Activated CD4-positive, alpha-beta T cell treated with anti-CD3 and anti-CD28 coated beads, Interleukin-2, Interleukin-6, amounts not matched to agents 100 ng/mL and 50 ng/mL, durations not matched to agents 16 hours and 8 hours (primary cell): ENCODE data around the gene KRT81.
"Not testable (repeated sequence)": the region's sequence is repeated elsewhere in the genome, so short reads cannot be mapped to it uniquely, and the experiment has no call there.

Experiments used
- DNase-seq: peaks from one replicate; pipeline ENCODE4 v3.0.0-alpha.2; 2020

Gene KRT81

DNA sequence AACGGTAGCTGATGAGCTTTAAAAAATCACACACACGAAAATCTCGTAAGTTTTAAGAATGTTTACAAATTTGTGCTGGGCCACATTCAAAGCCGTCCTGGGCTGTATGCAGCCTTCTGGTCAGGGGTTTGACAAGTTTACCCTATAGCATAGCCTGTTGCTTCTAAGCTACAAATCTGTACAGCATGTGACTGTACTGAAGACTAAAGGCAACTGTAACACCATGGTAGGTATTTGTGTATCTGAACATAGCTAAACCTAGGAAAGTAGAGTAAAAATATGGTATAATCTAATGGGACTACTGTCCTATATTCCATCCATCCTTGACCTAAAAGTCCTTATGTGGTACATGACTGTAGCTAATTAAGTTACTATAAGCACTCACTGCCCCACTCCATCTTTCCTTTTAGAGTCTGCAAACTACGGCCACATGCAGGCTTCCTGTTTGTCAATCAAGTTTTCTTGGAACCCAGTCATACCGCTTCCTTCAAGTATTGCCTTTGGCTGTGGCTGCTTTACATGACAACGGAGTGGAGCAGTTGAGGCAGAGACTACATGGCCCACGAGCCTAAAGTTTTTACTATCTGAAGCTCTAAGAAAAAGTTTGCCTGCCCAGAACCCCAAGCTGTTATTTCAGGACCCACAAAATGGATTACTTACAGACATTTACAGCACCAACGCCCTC is 39.8 kb downstream of the KRT81 start:
- DNase-seq: peak; percentile 71

DNA sequence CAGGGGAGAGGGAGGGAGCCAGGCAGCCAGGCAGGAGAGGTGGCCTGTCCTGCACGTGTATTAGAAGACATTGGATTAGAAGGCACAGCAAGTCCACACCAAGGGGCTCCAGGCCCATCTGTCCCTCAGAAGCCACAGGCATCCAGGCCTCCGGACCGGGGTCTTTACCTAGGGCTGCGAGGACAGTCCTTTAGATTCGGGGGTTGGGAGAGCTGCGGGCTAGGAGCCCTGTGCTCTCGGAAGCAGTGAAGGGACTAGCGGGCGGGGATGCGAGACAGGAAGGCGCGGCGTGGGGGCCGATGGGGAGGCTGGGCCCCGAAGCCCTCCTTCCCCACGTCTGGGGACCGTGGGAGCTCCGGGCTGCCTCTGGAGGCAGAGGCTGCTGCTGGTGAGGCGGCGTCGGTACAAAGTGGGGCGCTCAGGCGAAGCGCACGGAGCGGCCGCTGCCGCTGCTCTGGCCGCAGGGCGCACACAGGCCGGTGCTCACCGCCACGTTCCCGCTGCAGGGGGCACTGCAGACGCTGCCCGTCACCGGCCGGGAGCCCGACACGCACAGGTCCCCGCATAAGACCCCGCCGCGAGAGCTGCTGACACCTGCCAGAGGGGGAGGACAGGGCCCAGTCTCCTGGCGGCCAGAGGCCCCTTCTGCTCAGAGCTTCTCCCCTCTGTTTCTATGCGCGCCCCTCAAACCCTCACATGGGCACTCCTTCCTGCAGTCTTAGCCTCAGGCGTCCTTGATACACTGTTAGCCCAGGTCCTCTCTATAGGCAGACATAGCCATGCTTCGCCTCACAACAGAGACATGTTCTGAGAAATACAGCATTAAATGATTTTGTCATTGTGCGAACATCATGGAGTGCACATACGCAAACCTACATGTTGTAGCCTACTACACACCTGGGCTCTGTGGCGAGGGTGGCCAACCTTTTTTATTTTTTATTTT is 41.0 kb downstream of the KRT81 start:
- DNase-seq: no peak

DNA sequence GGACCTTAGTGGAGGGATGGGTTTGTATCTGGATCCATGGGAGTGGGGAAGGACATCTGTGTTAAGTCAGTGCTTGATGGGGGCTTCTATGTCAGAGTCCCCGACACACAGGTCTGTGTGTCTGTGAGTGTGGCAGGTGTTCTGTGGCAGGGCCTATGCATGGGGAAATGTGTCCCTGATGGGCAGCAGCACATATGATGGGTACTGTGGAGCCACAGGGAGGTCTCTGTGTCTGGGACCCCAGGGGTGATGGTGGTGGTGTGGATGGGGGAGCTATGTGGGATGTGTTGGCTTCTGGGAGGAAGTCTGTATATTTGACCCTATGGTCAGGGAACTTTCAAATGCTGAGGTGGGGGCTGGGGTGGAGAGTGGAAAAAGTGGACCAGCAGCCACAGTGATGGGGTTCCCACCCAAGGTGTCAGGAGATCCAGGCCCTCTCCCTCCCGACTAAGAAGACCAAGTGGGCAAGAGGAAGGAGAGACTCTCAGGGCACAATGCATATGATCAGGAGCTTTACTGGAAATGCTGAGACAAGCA is 41.8 kb downstream of the KRT81 start:
- DNase-seq: no peak

DNA sequence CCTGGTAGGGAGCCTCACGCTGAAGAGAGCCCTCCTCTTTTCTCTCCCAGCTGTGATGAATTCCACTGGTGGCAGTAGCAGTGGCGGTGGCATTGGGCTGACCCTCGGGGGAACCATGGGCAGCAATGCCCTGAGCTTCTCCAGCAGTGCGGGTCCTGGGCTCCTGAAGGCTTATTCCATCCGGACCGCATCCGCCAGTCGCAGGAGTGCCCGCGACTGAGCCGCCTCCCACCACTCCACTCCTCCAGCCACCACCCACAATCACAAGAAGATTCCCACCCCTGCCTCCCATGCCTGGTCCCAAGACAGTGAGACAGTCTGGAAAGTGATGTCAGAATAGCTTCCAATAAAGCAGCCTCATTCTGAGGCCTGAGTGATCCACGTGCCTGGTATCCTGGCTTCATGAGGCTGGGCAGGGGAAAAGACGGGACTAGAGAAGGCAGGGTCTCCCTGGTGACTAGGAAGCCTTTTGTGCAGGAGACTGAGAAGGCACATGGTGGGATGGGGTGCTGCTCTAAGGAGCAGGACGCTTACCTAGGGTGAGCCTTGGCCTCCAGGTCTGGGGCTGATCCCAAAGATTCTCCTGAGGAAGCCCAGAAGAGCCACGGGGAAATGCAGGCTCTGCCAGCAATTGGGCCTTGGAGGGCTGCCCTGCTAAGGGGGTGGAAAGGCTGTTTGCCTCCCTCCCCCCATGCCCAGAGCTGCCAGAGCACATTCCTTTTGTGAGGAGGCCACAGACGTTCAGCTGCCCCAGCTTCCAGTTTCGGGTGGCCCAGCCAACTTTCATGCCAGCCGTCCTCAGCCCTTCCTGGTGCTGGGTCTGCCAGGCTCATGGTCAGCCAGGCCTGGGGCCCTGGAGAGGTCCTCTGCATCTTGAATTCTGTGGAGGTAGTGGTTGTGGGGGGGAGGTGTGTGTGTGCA is 42.5 kb downstream of the KRT81 start:
- DNase-seq: no peak

DNA sequence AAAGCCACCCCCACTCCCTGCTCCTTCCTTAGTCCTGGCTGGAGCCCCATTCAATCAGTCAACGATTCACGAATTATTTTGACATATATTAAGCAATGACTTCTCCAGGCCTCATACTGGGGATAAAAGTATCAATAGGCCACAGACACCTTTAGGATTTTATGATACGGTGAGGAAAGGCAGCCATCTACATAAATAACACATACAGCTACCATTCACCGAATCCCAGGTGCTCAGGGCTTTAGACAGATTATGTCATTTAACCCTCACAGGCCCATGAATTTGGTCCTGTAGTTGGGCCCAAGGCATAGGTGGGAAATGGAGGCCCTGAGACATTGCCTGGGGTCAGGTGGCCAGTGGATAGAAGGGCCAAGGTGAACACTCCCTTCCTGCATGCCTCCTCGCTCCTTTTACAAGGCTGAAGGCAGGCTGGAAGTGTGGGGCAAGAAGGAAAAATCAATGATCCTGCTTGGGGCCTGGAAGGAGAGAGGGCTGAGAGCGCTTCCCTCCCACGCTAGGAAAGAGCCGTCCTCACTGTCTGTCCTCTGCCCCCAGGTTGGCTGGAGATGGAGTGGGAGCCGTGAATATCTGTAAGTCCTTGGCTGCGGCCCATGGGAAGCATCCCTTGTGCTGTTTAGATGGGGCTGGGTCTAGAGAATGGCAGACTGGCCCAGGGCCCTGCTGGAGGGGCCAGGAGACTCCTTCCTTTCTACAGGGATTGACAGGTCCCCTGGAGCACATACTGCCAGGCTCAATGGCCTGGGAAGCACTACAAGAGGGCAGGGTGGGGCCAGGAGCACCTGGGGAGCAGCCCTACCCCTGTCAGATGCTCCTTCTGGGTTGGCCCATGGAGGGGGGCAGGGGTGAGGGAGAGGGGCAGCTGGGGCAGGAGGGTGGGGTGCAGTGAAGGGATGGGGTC is 43.5 kb downstream of the KRT81 start:
- no peak for DNase-seq

DNA sequence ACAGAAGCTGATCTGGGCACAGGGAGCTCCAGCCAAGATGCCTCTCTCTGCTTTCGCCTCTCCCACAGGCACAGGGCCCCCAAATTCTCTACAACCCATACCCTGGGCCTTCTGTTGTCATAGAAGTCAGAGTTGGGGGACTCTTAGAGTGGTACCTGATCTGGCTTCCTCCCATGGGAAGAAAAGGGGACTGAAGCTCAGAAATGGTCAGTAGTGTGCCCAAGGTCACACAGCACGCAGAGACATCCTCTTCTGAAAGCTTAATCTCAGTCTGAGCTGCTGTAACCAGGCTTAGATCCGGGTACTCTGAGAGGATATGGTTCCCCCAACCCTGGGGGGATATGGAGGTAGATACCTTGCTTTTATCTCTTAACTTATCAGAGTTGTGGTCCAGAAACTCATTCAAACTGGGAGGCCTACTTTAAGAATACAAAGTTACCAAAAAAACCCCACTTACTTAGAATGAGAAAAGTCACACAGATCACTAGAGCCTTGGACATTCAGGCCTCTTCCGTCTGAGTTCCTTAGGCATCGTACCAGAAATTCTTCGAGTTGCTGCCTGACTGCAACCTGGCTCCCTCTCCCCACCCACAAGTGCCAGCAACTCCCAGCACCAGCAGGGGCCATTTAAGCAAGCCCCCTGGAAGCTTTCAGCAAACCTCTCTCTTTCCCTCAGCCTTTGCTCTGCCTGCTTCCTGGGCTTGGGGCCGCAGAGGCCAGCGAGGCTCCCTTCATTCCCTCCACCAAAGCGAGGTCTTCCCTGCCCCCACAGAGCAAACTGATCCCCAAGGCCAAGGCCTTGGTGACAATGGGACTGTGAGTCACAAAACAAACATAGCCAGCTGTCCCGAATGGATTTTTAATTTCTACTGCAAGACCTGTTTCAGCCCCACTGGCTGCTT is 44.4 kb downstream of the KRT81 start:
- peak; percentile 42 for DNase-seq

DNA sequence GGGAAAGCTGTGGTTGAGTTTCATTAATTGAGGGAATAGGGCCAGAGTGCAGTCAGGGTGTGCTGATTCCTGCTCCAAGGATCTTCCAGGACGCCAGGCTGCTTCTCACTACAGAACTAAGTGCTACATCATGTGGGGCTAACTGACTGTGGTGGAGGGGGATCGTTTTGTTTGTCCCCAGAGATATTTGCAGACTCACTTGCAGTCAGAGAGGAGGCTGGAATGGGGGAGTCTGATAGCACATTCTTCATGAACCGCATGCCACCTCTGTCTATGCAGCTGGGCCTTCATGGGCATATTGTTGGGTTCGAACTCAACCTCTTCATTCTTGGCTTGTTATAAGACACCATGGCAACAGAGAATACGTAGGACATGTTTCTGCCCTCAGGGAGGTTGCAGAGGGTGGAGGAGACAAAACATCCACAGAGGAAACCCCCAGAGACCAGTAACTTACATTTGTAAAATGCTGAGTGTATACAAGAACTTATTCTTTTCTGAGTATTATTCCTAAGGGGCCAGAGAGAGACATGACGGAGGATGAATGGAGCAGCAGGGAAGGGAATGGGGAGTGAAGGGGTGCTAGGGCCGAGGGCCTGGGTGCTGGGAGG is 45.3 kb downstream of the KRT81 start:
- DNase-seq: no peak

DNA sequence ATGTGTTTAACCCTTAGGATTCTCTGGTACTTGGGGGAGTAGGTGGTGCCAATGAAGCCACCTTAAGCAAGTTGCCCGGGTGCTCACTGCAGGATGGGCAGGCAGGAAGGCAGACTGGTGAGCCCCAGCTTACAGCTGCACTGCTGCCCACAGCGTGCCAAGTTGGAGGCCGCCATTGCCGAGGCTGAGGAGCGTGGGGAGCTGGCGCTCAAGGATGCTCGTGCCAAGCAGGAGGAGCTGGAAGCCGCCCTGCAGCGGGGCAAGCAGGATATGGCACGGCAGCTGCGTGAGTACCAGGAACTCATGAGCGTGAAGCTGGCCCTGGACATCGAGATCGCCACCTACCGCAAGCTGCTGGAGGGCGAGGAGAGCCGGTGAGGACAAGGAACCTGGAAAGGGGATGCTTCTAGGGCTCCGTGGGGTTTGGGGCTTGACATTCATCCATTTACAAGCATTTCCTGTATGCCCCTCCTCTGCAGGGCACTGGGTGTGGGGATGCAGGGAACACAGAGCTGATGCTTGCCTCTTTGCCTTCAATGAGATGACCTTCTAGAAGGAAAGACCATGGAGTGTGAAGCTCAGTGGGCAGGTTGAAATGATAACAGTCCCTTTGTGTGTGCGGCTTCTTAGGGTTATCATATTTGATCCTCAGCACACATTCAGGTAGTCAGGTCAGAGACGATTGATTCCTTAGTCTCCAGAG is 45.9 kb downstream of the KRT81 start:
- no peak for DNase-seq

DNA sequence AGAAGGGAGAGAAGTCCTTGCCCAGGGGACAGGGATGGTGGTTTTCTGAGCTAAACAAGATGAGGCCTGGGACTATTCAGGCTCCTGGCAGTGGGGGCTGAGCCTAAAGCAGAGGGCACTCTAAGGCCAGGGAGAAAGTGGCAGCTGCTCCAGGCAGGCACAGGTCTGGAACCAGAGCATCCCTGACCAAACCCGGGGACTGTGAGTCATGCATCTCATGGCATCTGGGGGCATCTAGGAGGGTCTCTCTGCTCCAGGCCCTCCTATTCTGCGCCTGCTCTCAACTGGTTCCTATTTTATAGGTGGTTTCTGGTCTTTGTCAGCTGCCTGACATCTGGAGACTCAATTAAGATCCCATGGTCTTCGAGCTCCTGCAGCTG is 46.7 kb downstream of the KRT81 start:
- no peak for DNase-seq

DNA sequence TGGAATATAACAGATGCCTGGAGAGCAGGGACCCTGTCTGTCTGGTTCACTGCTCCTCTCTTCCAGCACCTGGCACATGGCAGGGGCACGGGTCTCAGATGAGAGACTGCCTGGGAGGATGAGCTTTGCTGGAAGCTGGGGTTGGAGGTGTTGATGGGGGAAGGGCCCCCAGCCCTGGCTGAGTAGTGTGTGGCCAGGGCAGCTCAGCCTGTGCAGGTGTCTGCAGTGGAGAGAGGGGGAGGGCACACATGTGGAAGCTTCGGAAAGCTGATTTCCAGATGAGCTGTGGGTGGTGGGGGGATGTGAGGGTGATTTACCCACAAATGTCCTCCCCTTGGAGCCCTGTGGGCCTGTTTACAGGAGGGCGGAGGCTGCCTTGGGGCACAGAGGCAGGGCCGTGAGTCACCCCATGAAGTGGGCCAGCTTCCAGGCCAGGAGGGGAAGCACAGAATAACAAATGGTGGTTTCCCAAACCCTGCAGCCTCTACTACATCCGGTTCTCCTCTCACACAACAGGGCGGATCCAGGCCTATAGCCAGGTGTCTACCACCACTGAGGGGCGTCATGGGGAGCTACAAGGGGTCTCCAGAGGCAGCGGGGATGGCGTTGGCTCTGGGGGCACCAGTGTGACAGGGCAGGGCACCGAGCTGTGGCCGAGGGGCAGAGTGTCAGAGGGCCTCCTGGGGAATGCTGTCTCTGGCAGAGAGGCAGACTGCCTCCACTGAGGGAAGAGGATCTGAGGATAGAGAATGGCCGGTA is 47.3 kb downstream of the KRT81 start:
- peak; percentile 81 for DNase-seq

DNA sequence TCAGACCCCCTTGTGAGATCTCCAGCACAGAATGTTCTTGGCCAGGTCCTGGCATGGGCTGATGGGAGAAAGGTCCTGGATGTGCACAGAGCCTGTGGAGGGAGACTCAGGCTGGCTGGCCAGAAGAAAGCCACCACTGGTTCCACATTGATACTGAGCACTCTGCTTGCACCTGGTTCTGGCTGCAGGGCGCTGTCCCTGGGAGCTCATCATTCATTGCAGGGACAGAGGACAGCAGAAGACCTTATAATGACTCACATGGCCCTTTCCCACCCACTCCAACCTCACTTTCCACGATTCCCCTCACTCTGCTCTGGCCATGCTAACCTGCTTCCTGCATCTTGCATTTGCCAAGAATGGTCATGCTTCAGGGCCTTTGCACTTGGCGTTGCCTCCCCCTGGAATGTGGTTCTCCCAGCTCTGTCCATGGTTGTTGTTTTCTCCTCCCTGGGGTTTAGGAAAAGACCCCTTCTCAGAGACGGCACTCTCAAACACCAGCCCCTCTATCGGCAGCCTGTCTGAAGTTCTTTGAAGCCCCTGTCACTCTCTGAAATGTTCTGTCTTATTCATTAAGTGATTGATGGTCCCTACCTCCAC is 48.0 kb downstream of the KRT81 start:
- no peak for DNase-seq

DNA sequence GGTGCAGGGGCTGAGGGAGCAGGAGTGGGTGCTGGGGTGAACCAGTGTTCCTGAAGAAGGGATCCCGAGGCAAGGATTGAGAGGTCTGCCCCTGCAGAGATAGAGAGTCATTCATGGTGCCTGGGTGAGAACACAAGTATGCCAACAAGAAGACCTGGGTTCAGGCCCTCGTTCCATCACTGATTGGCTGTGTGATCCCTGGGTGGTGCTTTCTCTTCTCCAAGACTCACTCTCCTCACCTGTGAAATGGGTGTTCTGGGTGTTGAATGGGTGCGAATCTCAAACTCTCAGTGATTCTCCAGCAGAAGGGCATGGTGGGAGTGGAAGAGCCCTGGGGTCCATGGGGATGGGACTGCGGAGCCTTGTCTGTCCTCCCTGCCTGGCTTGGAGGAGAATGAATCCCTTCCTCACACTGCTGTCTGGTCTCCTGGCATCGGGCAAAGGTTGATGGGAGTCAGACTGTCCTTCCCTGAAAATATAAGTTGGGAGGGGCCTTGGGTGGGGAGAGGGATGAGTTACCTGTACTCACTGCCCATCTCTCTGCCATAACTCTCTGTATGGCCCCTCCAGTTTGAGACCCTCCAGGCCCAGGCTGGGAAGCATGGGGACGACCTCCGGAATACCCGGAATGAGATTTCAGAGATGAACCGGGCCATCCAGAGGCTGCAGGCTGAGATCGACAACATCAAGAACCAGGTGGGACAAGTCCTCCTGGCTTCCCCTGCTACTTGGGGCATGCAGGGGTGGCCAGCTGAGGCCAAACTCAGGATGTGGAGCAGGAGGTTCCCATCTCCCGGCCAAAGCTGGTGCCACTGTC is 48.7 kb downstream of the KRT81 start:
- no peak for DNase-seq

DNA sequence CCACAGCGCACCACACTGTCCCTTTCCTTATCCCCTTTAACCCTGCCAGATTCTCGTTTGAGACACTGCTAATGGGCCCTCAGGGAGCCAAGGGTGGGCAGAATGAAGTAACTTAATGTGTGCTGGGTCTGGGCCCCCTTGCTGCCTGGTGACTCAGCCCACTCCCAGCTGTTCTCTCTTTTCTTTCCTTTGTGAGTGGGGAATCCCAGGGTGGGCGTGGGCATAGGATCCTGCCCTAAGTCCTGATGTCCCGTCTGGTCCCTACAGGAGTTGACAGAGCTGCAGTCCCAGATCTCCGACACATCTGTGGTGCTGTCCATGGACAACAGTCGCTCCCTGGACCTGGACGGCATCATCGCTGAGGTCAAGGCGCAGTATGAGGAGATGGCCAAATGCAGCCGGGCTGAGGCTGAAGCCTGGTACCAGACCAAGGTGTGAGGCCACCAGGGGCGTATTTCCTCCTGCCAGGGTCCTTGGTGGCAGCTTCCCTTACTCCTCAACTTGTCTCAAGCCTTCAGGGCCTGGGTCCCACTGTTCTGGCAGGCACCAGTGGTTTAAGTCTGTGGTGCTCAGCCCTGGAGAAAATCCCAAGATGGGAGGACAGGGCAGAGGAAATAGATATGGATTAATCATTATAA is 50.0 kb downstream of the KRT81 start:
- DNase-seq: no peak

DNA sequence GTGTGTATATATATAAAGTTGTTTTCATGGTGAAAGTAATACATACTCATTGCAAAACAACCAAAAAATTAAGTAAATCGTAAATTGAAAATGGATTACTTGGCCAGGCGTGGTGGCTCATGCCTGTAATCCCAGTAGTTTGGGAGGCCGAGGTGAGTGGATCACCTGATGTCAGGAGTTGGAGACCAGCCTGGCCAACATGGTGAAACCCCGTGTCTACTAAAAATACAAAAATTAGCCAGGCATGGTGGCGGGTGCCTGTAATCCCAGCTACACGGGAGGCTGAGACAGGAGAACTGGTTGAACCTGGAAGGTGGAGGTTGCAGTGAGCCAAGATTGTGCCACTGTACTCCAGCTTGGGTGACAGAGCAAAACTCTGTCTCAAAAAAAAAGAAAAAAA is 51.1 kb downstream of the KRT81 start:
- not testable (repeated sequence) for DNase-seq

DNA sequence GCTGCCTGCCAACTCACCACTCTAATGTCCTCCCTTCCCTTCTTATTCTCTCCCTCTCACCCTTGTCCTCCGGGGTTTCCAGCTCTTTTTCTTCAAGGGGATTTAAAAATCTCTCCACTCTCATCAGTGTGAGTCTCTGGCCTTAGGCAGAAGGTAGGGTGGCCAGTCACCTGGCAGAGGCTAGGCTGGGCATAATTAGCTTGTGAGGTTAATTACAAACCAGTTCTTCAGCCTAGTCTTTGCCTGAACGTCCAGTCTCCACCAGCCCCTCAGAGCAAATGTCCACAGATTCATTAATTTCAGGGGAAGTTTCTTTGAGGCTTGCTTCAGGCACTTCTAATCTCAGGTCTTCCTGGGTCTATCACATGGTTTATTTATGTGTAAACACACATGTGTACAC is 51.6 kb downstream of the KRT81 start:
- DNase-seq: no peak

DNA sequence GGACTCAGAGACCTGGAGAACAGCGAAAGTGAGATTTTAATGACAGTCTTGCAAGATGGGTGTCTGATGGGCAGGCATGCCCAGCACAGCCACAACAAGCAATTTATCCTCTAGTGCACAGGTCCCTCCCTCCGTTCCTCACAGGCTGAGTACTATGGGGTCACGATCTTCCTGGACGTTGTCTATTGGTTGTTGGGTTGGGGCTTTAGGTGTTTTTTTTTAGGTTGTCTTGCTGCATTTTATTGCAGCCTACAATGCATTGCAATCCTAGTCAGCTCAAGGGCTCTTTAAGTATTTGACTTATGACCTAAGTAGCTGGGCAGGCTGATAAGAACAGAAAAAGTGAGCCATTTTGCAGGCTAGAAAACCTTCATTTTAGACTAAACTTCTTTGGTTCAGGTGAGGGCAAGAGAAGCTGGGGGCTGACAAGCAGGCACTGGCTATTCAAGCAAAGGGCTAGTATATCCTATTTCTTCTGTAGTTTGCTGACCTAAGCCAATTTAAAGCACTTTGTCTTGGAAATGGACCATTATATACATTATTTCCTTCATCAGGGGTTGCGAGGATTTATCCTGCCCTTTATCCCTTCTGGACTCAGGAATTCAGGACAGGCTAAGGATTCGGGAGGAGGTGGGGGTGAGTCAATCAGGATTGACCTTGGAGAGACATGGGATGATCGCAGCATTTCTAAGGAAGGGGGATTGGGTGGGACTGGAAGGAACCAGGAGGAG is 52.3 kb downstream of the KRT81 start:
- DNase-seq: no peak
